Islet of Langerhans (tissue), 1 donor: ENCODE data around the gene SOX12.

Experiments used
- FAIRE-seq: peaks from one replicate; lab custom pipeline; 2011; peaks lifted over from hg19 to GRCh38; lab: Jason Lieb, UNC

The SOX12 gene

GRCh38 chr20:325045-325888 is at the start of gene SOX12:
Gene SOX12 (plus strand): TSS chr20:325552. CDS start chr20:325925, 373 bp downstream.
- FAIRE-seq, result no peak

GRCh38 chr20:275791-276190 is 49.6 kb upstream of the SOX12 start:
- no peak for FAIRE-seq

- no peak for FAIRE-seq
These were observed 48.5 kb upstream of the SOX12 start for GRCh38 chr20:276620-277495.

GRCh38 chr20:277496-277781 is 47.9 kb upstream of the SOX12 start:
- no peak for FAIRE-seq

- FAIRE-seq, result no peak
These were observed 47.2 kb upstream of the SOX12 start for GRCh38 chr20:278181-278580.

GRCh38 chr20:278607-279571 is 46.5 kb upstream of the SOX12 start:
- FAIRE-seq, result no peak

GRCh38 chr20:284172-284571 is 41.2 kb upstream of the SOX12 start:
- FAIRE-seq, result no peak

GRCh38 chr20:286508-286907 is 38.8 kb upstream of the SOX12 start:
- FAIRE-seq, result no peak

GRCh38 chr20:288956-289692 is 36.2 kb upstream of the SOX12 start:
- FAIRE-seq, result no peak

GRCh38 chr20:289693-290083 is 35.7 kb upstream of the SOX12 start:
- FAIRE-seq, result no peak

- no peak for FAIRE-seq
These were observed 35.1 kb upstream of the SOX12 start, which contains the start of gene C20orf96 for GRCh38 chr20:290084-290831. Gene C20orf96 (minus strand): TSS chr20:290750. CDS start chr20:290610, 140 bp downstream.

GRCh38 chr20:294602-295001 is 30.8 kb upstream of the SOX12 start:
- no peak for FAIRE-seq

- no peak for FAIRE-seq
These were observed 29.5 kb upstream of the SOX12 start for GRCh38 chr20:295804-296203.

GRCh38 chr20:297098-297924 is 28.0 kb upstream of the SOX12 start, which contains the start of gene ZCCHC3:
Gene ZCCHC3 (plus strand): TSS chr20:297570. CDS start chr20:297587, 17 bp downstream.
- no peak for FAIRE-seq

GRCh38 chr20:297925-298775 is 27.2 kb upstream of the SOX12 start:
- FAIRE-seq, result no peak

- no peak for FAIRE-seq
These were observed 26.5 kb upstream of the SOX12 start for GRCh38 chr20:298776-299391.

GRCh38 chr20:300345-300990 is 24.9 kb upstream of the SOX12 start:
- no peak for FAIRE-seq
